GM12878 (cell line): ENCODE data around the gene CRYBG3. TPM values are rescaled to one million over a fixed set of nuclear protein-coding genes. Genes with fewer than 3 reads are reported as not detected.

Experiments used
- ATAC-seq: fragments of 200-7000 bp; cut with Tn5 transposase; 3 replicates; pipeline ENCODE4 v1.9.1; 2020; ENCODE audit warnings: mild to moderate bottlenecking, moderate library complexity
- BruUV-seq: library from RNA; stranded (reverse); fragments of 400-500 nt; replicated peaks from 2 replicates; lab custom pipeline; 2021; lab: Mats Ljungman, UMichigan
- CTCF ChIA-PET: fragments of 300-600 bp; sonication (Branson Sonifier 250); formaldehyde crosslinking; extraction: SDS; loops from one replicate; lab custom pipeline; 2021; ENCODE audit warnings: inconsistent platforms; lab: Yijun Ruan, JAX
- POLR2A ChIA-PET: fragments of 350-600 bp; formaldehyde crosslinking; extraction: SDS; loops from one replicate; lab custom pipeline; 2021; ENCODE audit warnings: inconsistent platforms; lab: Charles Lee
- RAD21 ChIA-PET: fragments of 300-600 bp; sonication (Branson Sonifier 250); formaldehyde crosslinking; loops from one replicate; lab custom pipeline; 2023; ENCODE audit warnings: antibody characterized with exemption; ENCODE audit not compliant: unreplicated experiment; lab: Charles Lee
- SMC1A ChIA-PET: fragments of 300-600 bp; sonication (Branson Sonifier 250); formaldehyde crosslinking; loops from one replicate; lab custom pipeline; 2023; ENCODE audit not compliant: unreplicated experiment, uncharacterized antibody; lab: Charles Lee
- DNase-seq: peaks from one replicate; pipeline ENCODE4 v3.0.0-alpha.2; 2011; ENCODE audit warnings: low read depth, low spot score
- FAIRE-seq: peaks from 3 replicates; lab custom pipeline; 2011; peaks lifted over from hg19 to GRCh38; lab: Jason Lieb, UNC
- H2AFZ ChIP-seq: 2 replicates; pipeline ENCODE4 v1.6.0; 2011; ENCODE audit warnings: low read depth, low read length, control low read depth; ENCODE audit not compliant: control insufficient read depth
- H3K27ac ChIP-seq: 2 replicates; pipeline ENCODE4 v1.5.1; 2011; ENCODE audit warnings: control low read depth; ENCODE audit not compliant: control insufficient read depth, insufficient read depth
- H3K27me3 ChIP-seq, 2 experiments: replicated peaks in 1 of 2; 2 replicates each; pipeline versions ENCODE4 v1.6.0 to v1.6.1; 2011; ENCODE audit warnings: low read length in 1 of 2; ENCODE audit not compliant: control insufficient read depth in 2 of 2, insufficient read depth in 2 of 2
- H3K36me3 ChIP-seq, 2 experiments: 2 replicates each; pipeline ENCODE4 v1.5.1; 2011; ENCODE audit warnings: low read length in 1 of 2; ENCODE audit not compliant: control insufficient read depth in 2 of 2, insufficient read depth in 2 of 2
- H3K4me1 ChIP-seq: 2 replicates; pipeline ENCODE4 v1.6.1; 2011; ENCODE audit warnings: mild to moderate bottlenecking, low read length, moderate library complexity, mixed read lengths; ENCODE audit not compliant: control insufficient read depth, insufficient read depth
- H3K4me2 ChIP-seq: 2 replicates; pipeline ENCODE4 v1.6.0; 2011; ENCODE audit warnings: control low read depth; ENCODE audit not compliant: control insufficient read depth, insufficient read depth
- H3K4me3 ChIP-seq: fragments of 200-600 bp; sonication (generic); 2 replicates; pipeline ENCODE4 v1.5.1; 2016
- H3K79me2 ChIP-seq: 2 replicates; pipeline ENCODE4 v1.6.0; 2011; ENCODE audit warnings: low read length; ENCODE audit not compliant: control insufficient read depth, insufficient read depth
- H3K9ac ChIP-seq: 2 replicates; pipeline ENCODE4 v1.8.0; 2011; ENCODE audit warnings: low read length, control low read depth, mixed read lengths; ENCODE audit not compliant: control insufficient read depth, insufficient read depth
- H3K9me3 ChIP-seq: replicated peaks from 3 replicates; pipeline ENCODE4 v1.5.1; 2011; ENCODE audit warnings: mild to moderate bottlenecking, low read length; ENCODE audit not compliant: control insufficient read depth, insufficient read depth
- H4K20me1 ChIP-seq: 2 replicates; pipeline ENCODE4 v1.6.0; 2011; ENCODE audit not compliant: control insufficient read depth, insufficient read depth
- ASH2L ChIP-seq: fragments of 300-600, 200-600 bp; sonication (generic); IDR thresholded peaks from 2 replicates; pipeline ENCODE4 v1.6.1; 2017; ENCODE audit warnings: low read depth, mild to moderate bottlenecking, borderline replicate concordance
- BACH1 ChIP-seq: fragments of 450-650 bp; IDR thresholded peaks from 2 replicates; pipeline ENCODE4 v1.6.1; 2017; ENCODE audit warnings: mild to moderate bottlenecking, borderline replicate concordance
- ELK1 ChIP-seq: IDR thresholded peaks from 2 replicates; pipeline ENCODE4 v1.6.1; 2012; ENCODE audit warnings: low read depth, low read length, improper control_type of control experiment
- ETV6 ChIP-seq, 2 experiments: fragments of 450-650 bp in 1 of 2; IDR thresholded peaks in 1 of 2; conservative IDR thresholded peaks in 1 of 2; 2 replicates each; pipeline ENCODE4 v1.6.1; 2014; ENCODE audit warnings: antibody characterized with exemption in 1 of 2, borderline replicate concordance in 1 of 2, low read depth in 1 of 2, mild to moderate bottlenecking in 1 of 2, moderate library complexity in 1 of 2
- NFYB ChIP-seq: IDR thresholded peaks from 2 replicates; pipeline ENCODE4 v1.6.1; 2011; ENCODE audit warnings: low read depth, mild to moderate bottlenecking, low read length, improper control_type of control experiment, moderate library complexity; ENCODE audit not compliant: insufficient read depth
- NRF1 ChIP-seq: conservative IDR thresholded peaks from 2 replicates; pipeline ENCODE4 v1.6.1; 2011; ENCODE audit warnings: mild to moderate bottlenecking, low read depth, low read length, improper control_type of control experiment
- POU2F2 ChIP-seq: IDR thresholded peaks from 3 replicates; pipeline ENCODE4 v1.6.1; 2011; ENCODE audit warnings: low read depth, mild to moderate bottlenecking, low read length, borderline replicate concordance
- RB1 ChIP-seq: fragments of 450-650 bp; formaldehyde crosslinking; IDR thresholded peaks from 2 replicates; pipeline ENCODE4 v1.6.1; 2017; ENCODE audit warnings: mild to moderate bottlenecking, borderline replicate concordance
- RUNX3 ChIP-seq: IDR thresholded peaks from 2 replicates; pipeline ENCODE4 v1.6.1; 2012; ENCODE audit warnings: low read length, inconsistent platforms
- SMARCA5 ChIP-seq: fragments of 450-650 bp; IDR thresholded peaks from 2 replicates; pipeline ENCODE4 v1.6.1; 2017; ENCODE audit warnings: mild to moderate bottlenecking
- SPI1 ChIP-seq: IDR thresholded peaks from 2 replicates; pipeline ENCODE4 v1.6.1; 2011; ENCODE audit warnings: low read depth, mild to moderate bottlenecking, low read length, moderate library complexity, borderline replicate concordance; ENCODE audit not compliant: insufficient read depth
- SRF ChIP-seq, 2 experiments: IDR thresholded peaks; 2 replicates each; pipeline ENCODE4 v1.6.1; 2011; ENCODE audit warnings: low read depth in 2 of 2, low read length in 2 of 2, mild to moderate bottlenecking in 1 of 2, moderate library complexity in 1 of 2
- WRNIP1 ChIP-seq: IDR thresholded peaks from 2 replicates; pipeline ENCODE4 v1.6.1; 2011; ENCODE audit warnings: low read depth, low read length, improper control_type of control experiment, borderline replicate concordance
- YBX1 ChIP-seq: fragments of 450-650 bp; IDR thresholded peaks from 2 replicates; pipeline ENCODE4 v1.6.1; 2016; ENCODE audit warnings: antibody characterized with exemption
- ZNF274 ChIP-seq: IDR thresholded peaks from one replicate; pipeline ENCODE4 v1.8.0; 2011; ENCODE audit not compliant: insufficient read length, insufficient read depth
- ZNF622 ChIP-seq: fragments of 450-650 bp; IDR thresholded peaks from 2 replicates; pipeline ENCODE4 v1.6.1; 2017; ENCODE audit warnings: mild to moderate bottlenecking, inconsistent platforms
- ZNF687 ChIP-seq: fragments of 450-650 bp; IDR thresholded peaks from 2 replicates; pipeline ENCODE4 v1.6.1; 2017; ENCODE audit warnings: mild to moderate bottlenecking, moderate library complexity
- WGBS: methylation state at CpG from one replicate; pipeline ENCODE4 v1.1.6; 2016; ENCODE audit warnings: low lambda C conversion rate; ENCODE audit not compliant: insufficient replicate concordance, insufficient coverage; ENCODE audit errors: missing lambda C conversion rate; 5-methylcytosine and 5-hydroxymethylcytosine counted together
- in situ Hi-C: fragments of 300-500 bp; cut with MboI; formaldehyde crosslinking; loops from 9 replicates; pipeline ENCODE4 v1.14.3; 2018; ENCODE audit warnings: mixed read lengths
- intact Hi-C: fragments of 100-400 bp; cut with micrococcal nuclease; formaldehyde crosslinking; loops from one replicate; pipeline ENCODE4 v1.14.2; 2022; ENCODE audit not compliant: unreplicated experiment
- polyA plus RNA-seq, 11 experiments: library from polyadenylated mRNA; depleted of rRNA in 4 of 11; unstranded in 6 of 11; stranded (reverse) in 5 of 11; fragments of >200 nt; fragmentation: Nextera tagmentation in 4 of 11; fragmentation: Illumina TruSeq in 1 of 11; extraction: Ambion mirVana in 4 of 11; extraction: Trizol in 1 of 11; gene quantifications; 1 replicate in 1 of 11; 2 replicates in 10 of 11; pipeline versions ENCODE4 v1.2.1 to v1.2.3, GENCODE V29; 2011 to 2016; ENCODE audit warnings: inconsistent platforms in 2 of 11, missing spikeins in 2 of 11, low read depth in 1 of 11
- total RNA-seq, 4 experiments: library from RNA; depleted of rRNA in 3 of 4; stranded (reverse); fragments of >200 nt in 3 of 4; fragmentation: Illumina TruSeq in 1 of 4; extraction: Trizol in 1 of 4; gene quantifications; 2 replicates each; pipeline versions ENCODE4 v1.2.1 to v1.2.3, GENCODE V29; 2013 to 2021
- TF ChIP-seq, protein P1 (sequence below): fragments of 450-650 bp; IDR thresholded peaks from 2 replicates; pipeline ENCODE4 v1.6.1; 2018; ENCODE audit warnings: borderline replicate concordance, mild to moderate bottlenecking; ENCODE audit not compliant: partially characterized antibody

Gene CRYBG3
- total and polyA plus RNA-seq, 10 of the 15 experiments (the other 5 are each of a cell fraction or from before 2014, with no cell fraction given) = 0.11 to 5.4 (median 1.6) TPM

- no peaks in the 10 kb centered on the region for H4K20me1 ChIP-seq
- H3K79me2 ChIP-seq = peaks cover 49% of the 10 kb centered on the region
- in situ Hi-C loops = no loop called here
- peaks cover 0 to 9% of the 10 kb centered on the region in 2 experiments; a peak in 1 of 4 replicates for H3K36me3 ChIP-seq
- ChIA-PET POLR2A (no interaction called here), RAD21 (interaction anchor here (0.8 kb wide), 1 partner anchor 54 kb away, joined by 3 read pairs; no protein-coding TSS in a partner anchor), SMC1A (interaction anchor here (1.1 to 2.0 kb wide), 5 partner anchors 8 to 569 kb away, joined by 3 to 5 read pairs (median 4); no protein-coding TSS in a partner anchor), CTCF (interaction anchor here (0.7 to 1.2 kb wide), 2 partner anchors 54 to 151 kb away, joined by 3 to 5 read pairs; no protein-coding TSS in a partner anchor)
- WGBS = 90% methylated on average over 1 of the region's 1 CpG
- FAIRE-seq (no peak), DNase-seq (no peak), ATAC-seq (no peak)
- H3K9ac ChIP-seq = no peak overlapping the region
- no peak overlapping the region for H3K27ac ChIP-seq
- no peaks in the 10 kb centered on the region for H3K4me1 ChIP-seq
- no peaks in the 10 kb centered on the region for H3K27me3 ChIP-seq
- H3K9me3 ChIP-seq = no peaks in the 10 kb centered on the region
- H3K4me3 ChIP-seq = peak overlapping the region; percentile 12; the same call in 1 of the 2 replicates
- intact Hi-C loops = no loop called here
- 0 out of 2 replicates have a peak overlapping the region, but pooled peaks have one; percentile 2 for H3K4me2 ChIP-seq
- BruUV-seq = no TSS peak
- no peak overlapping the region for H2AFZ ChIP-seq
- TF ChIP-seq RUNX3 = no peak
- no peak for TF ChIP-seq SRF (IDR thresholded peaks at IDR 0.05; ENCODE audit: low read depth in 2 of 2, low read length in 2 of 2)
- TF ChIP-seq NFYB = no peak
- TF ChIP-seq ZNF622 = no peak
- TF ChIP-seq BACH1 = no peak
- TF ChIP-seq ETV6 (conservative IDR thresholded peaks at IDR 0.05 in 1 of 2, IDR thresholded peaks at IDR 0.05 in 1 of 2; ENCODE audit: borderline replicate concordance in 1 of 2, low read depth in 1 of 2) = no peak
- TF ChIP-seq ZNF687 = no peak
- no peak for TF ChIP-seq WRNIP1
- no peak for TF ChIP-seq ELK1
- no peak for TF ChIP-seq SPI1
- TF ChIP-seq, protein P1, sequence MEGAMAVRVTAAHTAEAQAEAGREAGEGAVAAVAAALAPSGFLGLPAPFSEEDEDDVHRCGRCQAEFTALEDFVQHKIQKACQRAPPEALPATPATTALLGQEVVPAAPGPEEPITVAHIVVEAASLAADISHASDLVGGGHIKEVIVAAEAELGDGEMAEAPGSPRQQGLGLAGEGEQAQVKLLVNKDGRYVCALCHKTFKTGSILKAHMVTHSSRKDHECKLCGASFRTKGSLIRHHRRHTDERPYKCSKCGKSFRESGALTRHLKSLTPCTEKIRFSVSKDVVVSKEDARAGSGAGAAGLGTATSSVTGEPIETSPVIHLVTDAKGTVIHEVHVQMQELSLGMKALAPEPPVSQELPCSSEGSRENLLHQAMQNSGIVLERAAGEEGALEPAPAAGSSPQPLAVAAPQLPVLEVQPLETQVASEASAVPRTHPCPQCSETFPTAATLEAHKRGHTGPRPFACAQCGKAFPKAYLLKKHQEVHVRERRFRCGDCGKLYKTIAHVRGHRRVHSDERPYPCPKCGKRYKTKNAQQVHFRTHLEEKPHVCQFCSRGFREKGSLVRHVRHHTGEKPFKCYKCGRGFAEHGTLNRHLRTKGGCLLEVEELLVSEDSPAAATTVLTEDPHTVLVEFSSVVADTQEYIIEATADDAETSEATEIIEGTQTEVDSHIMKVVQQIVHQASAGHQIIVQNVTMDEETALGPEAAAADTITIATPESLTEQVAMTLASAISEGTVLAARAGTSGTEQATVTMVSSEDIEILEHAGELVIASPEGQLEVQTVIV = no peak
- no peak for TF ChIP-seq SMARCA5
- no peak for TF ChIP-seq RB1
- no peak for TF ChIP-seq NRF1
- no peak for TF ChIP-seq YBX1
- TF ChIP-seq ASH2L = no peak
- TF ChIP-seq POU2F2 = no peak
- no peak for TF ChIP-seq ZNF274
These were observed 146.6 kb downstream of the CRYBG3 start for GRCh38 chr3:97968376-97968775.
